GM19463 (cell line): Measurements from ENCODE around the gene LRRC8B.
"Not testable (repeated sequence)": the region's sequence is repeated elsewhere in the genome, so short reads cannot be mapped to it uniquely, and the experiment has no call there.

Experiments
- ATAC-seq: cut with Tn5 transposase; IDR thresholded peaks from one replicate; pipeline ENCODE4 v1.9.1; 2021; ENCODE audit warnings: mild to moderate bottlenecking, moderate library complexity; ENCODE audit not compliant: unreplicated experiment

Gene LRRC8B

DNA sequence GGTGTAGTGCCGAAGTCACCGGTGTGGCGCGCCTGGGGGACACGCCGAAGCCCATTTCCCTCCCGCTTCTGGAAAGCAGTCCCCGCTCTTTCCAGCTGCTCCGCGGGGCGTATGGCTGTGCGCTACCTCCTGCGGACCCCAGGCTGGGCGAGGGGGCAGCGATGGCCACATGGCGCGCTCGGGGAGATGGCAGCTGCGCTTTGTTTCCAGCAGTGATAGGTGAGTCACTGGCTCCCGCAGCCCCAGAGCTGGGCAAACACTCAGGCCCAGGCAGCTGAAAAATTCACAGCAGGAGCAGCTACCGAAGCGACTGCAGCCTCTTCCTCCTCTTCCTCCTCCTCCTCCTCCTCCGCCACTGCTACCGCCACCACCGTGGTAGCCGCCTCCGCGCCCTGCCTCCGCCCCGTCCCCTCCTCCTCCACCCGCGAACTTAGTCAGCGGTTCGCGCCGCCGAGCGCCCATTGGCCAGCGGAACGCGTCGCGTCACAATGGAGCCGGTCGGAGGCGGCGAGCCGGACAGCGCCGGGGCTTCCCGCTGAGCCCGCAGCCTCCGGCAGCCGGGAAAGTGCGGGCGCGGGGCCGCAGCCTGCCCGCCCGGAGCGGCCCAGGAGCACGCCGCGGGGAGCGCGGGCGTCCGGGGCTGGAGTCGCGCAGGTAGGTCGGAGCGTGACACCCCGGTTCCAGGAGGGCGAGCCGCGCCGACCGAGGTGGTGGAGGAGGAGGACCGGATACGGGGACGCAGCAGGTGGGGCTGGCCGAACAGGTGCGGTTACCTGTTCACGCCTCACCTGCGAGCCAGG is at the start of gene LRRC8B:
Gene LRRC8B, plus strand, starts transcription at position 461 of the 800 bp plus-strand sequence. CDS start 57,822 bp downstream, outside the sequence.
- ATAC-seq, result peak; percentile 84

DNA sequence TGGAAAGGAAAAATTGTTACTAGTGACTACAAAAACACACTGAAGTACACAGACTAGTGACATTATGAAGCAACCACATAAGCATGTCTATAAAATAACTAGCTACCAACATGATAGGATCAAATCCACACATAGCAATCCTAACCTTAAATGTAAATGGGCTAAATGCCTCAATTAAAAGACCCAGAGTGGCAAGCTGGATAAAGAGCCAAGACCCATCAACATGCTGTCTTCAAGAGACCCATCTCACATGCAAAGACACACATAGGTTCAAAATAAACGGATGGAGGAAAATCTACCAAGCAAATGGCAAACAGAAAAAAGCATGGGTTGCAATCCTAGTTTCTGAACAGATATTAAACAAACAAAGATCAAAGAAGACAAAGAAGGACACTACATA is 49.4 kb upstream of the LRRC8B start:
- no peak for ATAC-seq

DNA sequence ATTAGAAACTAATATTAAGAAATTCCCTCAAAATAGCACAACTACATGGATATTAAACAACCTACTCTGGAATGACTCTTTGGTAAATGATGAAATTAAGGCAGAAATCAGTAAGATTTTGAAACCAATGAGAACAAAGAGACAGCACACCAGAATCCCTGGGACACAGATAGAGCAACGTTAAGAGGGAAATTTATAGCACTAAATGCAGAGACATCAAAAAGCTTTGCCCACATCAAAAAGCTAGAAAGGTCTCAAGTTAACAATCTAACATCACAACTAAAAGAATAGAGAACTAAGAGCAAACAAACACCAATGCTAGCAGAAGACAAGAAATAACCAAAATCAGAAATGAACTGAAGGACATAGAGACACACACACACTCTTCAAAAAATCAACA is 48.6 kb upstream of the LRRC8B start:
- no peak for ATAC-seq

DNA sequence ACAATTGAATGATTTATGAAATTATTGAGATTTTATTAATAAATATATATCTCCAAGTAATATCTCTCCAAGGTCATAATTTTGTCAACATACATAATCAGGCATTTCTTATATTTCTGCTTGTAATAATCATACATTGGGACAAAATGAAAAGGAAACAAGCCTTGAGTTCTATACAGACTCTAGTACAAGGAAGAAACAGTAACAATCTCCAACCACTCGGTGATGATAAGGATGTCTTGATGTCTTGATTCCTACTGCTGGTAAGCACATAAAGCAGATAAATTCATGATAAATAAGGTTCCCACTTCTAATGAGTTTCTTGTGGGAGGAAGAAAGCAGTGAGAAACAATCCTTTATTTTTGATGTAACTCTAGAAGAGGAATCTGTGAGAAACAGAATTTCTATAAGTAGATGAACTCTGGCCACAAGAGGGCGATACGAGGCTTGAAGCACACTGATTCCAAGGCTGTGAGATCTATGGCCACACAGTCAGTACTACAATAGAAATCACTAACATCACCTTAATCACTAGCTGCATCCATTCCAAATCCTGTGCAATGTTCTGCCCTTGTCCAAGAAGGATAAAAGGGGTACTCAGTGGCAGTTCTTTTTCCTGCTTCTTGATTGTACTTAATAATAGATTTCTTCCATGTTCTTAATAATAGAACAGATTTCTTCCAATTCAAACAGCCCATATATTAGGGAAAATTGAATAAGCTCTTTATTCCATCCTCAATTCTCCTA is 41.4 kb upstream of the LRRC8B start:
- peak; percentile 50 for ATAC-seq

DNA sequence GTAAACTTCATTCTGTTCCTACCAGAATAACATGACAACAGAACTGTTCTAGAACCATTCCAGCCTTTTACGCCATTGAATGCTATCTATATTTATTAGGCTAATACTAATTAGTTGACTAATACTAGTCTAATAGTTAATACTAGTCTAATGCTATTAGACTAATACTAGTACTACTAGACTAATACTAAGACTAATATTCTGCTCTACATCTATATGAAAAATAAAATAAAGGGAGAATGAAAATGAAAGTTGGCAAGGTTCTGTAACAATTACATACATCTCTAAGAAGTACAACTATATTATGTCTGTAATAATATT is 40.9 kb upstream of the LRRC8B start:
- ATAC-seq, result no peak

DNA sequence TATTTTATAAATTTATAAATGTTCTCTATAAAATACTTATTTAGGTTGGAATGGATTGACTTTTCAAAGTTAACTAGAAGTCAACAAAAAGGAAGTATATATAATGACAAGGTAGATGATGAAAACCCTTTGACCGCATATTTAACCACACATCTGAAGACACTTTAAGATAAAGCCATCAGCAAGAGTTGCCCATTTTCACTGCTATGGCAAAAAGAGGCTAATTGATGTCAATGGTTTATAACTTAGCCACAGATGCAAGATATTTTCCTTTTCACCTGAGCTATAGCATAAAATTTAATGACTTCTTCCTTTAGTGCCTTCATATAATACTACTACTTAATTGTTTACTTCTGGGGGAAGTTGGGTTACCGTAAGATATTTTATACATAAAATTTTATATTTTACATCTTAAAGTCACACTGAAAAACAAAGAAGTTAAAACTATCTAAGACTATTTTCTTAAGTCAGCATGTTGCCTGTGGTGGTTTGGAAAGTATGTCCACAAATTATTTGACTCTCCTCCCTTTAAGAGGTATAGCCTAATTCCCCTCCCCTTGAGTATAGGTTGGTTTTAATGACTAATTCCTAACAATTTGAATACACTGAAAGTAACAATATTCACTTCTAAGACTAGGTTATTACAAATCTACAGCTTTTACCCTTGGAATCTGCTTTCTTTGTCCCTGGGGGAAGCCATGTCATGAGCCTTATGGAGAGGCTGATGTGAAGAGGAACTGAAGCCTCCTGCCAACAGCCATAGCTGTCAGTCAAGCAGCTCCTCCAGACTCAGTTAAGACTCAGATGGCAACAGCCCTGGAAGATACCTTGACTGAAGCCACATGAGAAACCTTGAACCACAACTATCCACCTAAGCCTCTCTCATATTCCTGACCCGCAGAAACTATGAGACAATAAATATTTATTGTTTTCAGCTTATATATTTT is 40.3 kb upstream of the LRRC8B start:
- ATAC-seq, result no peak

DNA sequence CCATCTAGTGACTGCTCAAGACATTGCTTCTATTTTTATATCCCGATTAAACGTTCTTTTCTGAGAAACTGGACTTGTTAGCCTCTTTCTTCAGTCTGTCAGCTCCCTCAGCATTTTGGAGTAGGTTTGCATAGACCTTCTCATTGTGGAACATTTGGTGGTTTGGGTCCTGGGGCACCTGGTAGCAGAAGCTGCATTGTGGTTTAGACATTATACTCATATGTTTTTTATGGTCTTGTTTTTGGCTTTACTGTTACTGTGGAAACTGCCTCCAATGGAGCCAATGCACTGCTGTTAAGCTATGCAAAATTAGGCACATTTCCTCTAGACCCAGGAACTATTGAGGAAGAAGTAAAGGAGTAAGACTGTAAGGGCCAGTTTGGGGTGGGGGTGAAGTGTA is 36.7 kb upstream of the LRRC8B start:
- peak; percentile 50 for ATAC-seq

DNA sequence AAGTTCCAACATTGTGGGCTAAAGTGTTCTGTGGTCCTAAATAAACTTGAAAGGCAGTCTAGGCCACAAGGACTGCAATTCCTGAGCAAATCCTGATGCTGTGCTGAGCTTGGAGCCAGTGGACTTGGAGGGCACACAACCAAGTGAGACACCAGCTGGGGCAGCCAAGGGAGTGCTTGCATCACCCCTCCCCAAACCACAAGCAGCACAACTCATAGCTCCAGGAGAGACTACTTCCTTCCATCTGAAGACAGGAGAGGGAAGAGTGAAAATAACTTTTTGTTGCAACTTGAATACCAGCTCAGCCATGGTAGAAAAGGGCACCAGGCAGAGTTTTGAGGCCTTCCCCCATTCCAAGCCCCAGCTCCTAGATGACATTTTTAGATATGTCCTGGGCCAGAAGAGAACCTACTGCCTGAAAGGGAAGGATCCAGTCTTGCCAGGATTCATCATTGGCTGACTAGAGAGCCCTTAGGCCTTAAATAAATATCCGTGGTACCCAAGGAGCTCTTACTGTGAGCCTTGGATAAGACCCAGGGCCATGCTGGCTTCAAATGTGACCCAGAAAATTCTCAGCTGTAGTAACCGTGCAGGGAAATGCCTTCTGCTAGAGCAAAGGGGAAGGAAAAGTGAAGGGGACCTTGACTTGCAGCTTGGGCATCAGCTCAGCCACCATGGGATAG is 35.4 kb upstream of the LRRC8B start:
- ATAC-seq, result no peak

DNA sequence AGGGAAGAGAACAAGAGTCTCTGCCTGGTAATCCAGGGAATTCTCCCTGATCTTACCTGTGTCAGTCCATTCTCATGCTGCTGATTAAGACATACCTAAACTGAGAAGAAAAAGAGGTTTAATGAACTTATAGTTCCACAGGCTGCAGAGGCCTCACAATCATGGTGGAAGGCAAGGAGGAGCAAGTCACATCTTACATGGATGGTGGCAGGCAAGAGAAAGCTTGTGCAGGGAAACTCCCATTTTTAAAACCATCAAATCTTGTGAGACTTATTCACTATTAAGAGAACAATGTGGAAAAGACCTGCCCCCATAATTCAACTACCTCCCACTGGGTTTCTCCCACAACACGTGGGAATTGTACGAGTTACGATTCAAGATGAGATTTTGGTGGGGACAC is 34.2 kb upstream of the LRRC8B start:
- ATAC-seq, result no peak

DNA sequence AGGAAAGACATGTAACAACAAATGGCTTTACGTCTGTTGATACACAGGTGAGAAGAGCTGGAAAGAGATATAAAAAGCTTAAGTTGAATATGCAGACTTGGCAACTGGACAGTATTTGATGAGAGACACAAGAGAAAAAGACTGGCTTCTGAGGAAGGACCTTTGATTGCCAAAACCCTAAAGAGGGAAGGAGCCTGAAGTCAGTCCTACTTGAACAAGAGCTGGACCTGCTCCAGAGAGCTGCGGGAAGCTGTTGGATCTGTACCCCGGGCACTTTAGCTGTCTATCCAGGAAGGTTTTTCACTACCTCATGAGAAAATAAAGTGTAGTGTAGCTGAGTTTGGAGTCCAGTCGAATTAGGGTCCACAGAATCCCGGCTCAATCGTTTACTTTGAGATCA is 25.3 kb upstream of the LRRC8B start:
- no peak for ATAC-seq

DNA sequence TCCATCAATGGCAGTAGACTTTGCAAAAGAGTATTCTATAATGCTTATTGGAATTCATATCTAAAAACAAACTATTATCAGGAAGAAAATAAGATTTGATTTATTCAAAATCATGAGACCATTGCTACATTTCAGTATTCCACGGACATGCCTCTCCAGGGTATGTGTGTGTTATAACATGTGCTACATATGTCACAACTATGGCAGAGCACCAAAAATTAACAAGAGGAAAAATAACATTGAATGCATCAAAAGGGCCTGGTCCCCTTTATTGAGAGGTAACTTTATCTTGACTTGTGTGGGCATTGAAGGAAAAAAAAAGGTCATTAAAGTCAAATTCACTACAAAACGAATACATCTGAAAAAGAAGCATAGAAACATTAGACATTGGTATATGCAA is 22.6 kb upstream of the LRRC8B start:
- no peak for ATAC-seq

DNA sequence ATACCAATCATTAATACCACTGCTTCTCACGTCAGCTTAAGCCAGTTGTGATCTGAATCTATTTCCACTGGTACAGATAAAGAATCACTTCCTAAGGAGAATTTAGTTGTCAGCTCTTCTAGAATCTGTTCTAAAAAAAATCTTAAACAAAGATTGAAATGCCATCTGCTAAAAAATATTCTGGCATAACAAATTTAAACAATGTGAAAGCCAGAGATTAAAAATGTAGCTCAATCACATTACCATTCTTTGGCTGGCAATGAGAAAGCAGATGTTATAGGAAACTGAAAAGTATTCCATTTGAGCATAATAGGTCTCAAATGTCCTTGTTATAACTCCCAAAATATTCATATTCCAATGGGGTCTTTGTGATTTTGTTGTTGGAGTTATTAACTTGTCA is 21.7 kb upstream of the LRRC8B start:
- no peak for ATAC-seq

DNA sequence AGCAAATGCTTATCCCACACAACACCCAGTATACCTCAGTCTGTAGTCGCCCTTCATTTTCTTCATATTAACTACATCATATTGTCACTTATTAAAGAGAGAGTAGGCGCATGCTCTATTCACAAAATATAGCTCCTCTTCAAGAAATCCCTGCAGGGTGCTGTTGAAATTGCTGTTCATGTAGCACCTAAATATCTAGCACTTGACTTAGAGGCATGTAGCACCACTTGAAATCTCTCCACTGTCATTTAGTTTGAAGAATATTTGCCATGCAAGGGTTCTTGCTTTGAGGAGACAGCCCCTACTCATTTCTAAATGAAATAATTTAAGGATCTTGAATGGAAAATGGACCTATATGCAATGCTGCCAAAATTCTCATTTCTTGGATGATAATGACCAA is 20.9 kb upstream of the LRRC8B start:
- no peak for ATAC-seq

DNA sequence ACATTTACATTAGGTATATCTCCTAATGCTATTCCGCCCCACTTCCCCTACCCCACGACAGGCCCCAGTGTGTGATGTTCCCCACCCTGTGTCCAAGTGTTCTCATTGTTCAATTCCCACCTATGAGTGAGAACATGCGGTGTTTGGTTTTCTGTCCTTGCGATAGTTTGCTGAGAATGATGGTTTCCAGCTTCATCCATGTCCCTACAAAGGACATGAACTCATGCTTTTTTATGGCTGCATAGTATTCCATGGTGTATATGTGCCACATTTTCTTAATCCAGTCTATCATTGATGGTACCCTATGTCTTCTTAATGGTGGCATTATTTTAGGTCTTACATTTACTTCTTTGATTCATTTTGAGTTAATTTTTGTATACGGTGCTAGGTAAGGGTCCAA is 14.6 kb upstream of the LRRC8B start:
- not testable (repeated sequence) for ATAC-seq

DNA sequence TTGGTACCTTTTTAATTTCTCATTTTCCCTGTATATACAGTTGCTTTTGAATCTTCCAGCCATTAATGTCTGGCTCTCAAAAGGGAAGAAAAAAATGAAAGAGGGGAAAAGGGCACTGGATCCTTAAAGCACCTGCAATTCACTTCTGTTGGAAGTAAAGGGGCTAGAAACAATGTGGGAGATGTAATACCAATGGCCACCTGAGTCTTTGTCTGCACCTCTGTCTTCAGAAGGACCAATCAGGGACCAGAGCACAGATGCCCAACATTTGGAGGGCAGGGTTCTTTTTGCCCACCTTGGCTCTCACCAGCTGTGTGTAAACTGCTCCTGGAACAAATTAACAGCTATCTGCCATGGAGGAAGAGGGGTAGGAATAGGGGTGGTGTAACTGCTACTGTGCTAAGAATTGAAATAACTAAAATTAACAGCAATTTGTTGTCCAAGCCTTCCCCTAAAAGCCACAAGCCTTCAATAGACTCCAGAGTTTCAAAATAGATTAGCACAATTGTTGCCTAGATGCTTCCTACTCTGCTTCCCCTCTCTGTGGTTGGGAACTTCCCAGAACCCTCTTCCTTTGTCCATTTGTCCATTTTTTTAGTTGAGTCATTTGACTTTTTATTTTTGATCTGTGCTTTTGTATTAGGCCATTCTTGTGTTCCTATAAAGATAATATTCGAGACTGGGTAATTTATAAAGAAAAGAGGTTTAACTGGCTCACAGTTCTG is 11.5 kb upstream of the LRRC8B start:
- ATAC-seq, result no peak

DNA sequence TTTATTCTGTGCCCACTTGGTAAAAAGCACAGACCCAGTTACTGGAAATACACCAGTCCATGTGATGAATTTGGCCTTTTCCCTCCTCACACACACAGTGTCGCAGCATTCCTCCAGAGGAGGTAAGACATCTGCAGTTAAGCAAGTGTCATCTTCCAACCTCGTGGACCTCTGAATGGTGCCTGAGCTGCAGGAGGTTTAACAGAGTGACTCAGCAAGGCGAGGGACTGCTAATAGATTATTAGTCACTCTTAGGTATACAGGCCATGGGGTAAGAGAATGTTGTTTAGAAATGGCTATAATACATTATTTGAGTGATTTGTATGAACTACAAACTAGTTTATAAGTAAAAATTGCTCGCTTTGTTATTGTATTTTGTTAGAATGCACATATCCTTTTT is 8.6 kb upstream of the LRRC8B start:
- no peak for ATAC-seq

DNA sequence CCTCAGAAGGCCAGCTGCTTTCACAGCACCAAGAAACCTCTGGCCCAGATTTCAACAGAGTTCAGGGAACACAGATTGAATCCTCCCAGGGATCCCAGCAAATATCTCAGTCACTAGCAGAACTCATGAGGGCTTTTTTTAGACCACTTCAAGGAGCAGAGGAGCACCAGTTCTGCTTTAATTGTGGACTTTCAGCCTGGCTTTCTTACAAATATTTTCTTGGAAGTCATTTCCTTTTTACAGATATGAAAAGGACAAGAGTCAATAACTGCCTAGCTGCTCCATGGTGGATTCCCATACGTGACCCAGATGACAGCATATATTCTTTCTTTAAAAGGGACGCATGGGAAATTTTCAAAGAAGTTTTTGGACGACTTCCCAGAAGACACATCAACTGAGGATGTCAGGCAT is 6.4 kb upstream of the LRRC8B start:
- ATAC-seq, result no peak

DNA sequence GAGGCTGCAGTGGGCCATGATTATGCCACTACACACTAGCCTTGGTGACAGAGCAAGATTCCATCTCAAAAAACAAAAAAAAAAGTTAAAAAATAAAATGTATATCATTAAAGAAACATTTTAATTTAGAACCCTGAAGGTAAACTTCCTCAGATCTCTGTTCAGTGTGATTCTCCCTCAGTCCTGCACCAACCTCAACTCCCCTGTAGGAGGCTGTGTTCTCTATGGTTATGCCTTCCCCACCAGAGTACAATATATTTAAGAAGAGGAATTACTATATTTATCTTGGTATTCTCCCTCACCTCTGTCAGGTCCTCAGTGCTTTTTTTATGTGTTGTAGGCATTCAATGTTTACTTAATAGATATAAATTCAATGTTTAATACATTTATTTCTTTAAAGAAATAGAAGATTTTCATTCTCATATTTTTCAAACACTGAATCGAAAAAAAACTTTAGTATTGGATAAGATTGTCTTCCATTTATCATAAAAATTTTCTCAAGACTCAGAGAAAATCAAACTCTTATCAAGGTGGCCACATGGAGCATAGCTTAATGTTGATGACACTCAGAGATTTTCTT is 4.8 kb upstream of the LRRC8B start:
- ATAC-seq, result no peak

DNA sequence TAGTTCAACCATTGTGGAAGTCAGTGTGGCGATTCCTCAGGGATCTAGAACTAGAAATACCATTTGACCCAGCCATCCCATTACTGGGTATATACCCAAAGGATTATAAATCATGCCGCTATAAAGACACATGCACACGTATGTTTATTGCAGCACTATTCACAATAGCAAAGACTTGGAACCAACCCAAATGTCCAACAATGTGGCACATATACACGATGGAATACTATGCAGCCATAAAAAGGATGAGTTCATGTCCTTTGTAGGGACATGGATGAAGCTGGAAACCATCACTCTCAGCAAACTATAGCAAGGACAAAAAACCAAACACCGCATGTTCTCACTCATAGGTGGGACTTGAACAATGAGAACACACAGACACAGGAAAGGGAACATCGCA is 2.7 kb upstream of the LRRC8B start:
- not testable (repeated sequence) for ATAC-seq
